NCI-H82 treated with DMSO at 0.1 percent for 48 hours (cell line): ENCODE results near the gene IST1.
A peak's percentile ranks its signal among the peaks of the same experiment; 100 is the strongest.
"Not testable (repeated sequence)": the region's sequence is repeated elsewhere in the genome, so short reads cannot be mapped to it uniquely, and the experiment has no call there.

Experiments used
- DNase-seq: peaks from one replicate; lab custom pipeline; 2025; ENCODE audit not compliant: unreplicated experiment; lab: John Stamatoyannopoulos, UW

The IST1 gene

GRCh38 chr16:71894921-71895678 lies at the start of gene IST1:
TSS of gene IST1 (plus strand) at chr16:71895531. CDS start at chr16:71915641, 20,110 bp downstream.
- DNase-seq, result peak; percentile 87

DNA sequence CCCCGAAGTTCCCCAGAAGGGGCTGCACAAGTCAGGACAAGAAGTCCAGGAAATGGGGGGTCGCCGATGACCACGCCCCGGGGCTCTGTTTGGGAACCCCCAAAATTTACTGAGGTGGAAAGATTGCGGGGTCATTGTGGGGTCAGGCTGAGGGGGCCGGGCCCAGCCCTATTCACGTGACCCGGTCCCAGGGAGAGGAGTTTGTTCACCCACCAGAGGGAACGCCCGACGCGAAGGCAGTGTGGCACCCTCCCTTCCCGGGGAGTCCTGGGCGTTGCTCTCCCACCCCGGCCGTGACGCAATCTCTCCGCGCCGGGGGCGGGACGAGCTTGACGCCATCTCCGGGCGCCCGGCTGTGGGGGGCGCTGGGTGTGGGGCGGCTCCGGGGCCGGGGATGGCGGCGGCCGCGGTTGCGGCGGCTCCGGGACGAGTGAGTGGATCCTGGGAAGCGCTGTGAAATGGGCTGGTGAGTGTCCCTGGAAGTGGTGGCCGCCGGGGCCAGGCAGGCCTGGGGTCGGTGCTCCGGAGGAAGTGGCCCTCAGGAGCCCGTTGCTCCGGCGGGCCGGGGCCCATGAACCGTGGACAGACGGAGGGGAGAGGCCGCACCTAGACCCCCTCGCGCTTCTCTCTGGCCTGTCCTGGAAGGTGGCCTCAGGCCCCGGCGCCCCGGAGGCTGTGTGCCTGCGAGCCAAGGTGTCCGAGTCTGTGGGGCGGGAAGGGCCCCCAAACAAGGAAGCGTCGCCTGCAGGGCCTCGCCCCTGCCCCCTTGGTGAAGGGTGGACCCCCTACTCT lies 49.5 kb upstream of the IST1 start, which contains the start of gene ATXN1L:
TSS of gene ATXN1L (plus strand) at position 338 of the 792 bp plus-strand sequence. CDS start 3,765 bp downstream, outside the sequence.
- DNase-seq, result peak; percentile 43

GRCh38 chr16:71846431-71846830 lies 48.9 kb upstream of the IST1 start:
- DNase-seq, result no peak

GRCh38 chr16:71847096-71847495 lies 48.2 kb upstream of the IST1 start:
- no peak for DNase-seq

GRCh38 chr16:71848622-71849021 lies 46.7 kb upstream of the IST1 start:
- no peak for DNase-seq

DNA sequence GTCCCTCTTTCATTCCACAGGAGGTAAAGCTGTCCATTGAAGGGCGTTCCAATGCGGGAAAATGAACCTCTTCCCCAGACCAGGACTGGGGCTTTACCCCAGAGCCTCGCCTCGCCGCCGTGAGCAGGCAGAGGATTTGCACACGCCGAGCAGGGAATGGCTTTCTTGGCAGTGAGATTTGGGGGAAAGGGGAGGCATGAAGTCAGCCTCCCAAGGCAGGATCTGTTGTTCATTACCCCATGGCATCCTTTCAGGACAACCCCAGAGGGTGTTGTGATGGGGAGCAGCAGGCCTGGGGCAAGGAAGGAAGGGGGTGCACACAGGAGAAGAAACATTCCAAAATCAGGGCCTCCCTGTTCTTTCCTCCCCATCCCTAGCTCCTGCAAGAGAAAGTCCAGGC lies 43.6 kb upstream of the IST1 start:
- DNase-seq, result no peak

DNA sequence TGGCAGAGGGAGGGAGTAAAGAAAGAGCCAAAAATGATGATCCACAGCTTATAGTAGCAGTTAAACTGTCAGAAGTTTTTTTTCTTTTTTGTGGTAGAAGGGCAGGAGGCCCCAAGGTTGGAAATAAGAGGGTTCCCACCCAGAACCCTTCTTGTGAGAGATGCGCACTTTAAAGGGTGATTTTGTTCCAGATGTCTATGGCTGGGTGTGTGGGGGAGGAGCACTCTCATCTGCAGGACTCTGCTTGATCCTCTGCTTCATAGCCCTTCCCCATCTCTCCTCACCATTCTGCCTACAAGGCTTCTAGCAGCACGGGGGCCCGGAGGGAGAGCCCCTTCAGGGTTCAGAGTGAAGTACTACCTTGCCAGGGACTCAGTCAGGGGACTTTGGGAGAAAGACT lies 43.2 kb upstream of the IST1 start:
- no peak for DNase-seq

- DNase-seq, result no peak
These were observed 42.8 kb upstream of the IST1 start for GRCh38 chr16:71852561-71852960.

- DNase-seq, result no peak
These were observed 41.9 kb upstream of the IST1 start for GRCh38 chr16:71853413-71853812.

DNA sequence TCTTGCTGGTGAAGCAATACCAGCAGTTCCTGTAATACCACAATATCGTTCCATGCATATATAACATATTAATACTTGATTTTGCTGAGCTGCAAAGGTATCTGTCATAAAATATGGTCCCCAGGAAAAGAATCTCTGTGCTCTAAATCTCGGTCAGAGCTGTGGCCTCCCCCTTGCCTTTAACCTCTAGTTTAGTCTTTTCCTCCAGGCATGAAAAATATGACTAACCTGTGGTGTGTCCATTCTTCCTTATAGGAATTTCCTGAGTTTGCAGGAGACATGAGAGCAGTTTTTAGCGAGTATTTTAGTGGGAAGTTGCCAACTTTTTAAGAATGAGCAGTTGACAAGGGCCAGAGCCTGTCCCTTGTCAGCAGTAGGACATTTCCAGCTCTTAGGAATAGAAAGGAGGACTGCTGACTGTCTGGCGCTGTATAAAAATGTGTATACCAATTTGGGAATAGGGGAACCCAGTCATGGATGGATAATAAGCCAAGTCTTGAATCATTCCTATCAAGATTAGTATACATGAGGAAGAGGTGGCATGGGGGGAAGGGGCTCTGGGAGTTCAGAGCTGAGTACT lies 40.9 kb upstream of the IST1 start:
- DNase-seq, result no peak

- no peak for DNase-seq
These were observed 39.2 kb upstream of the IST1 start for GRCh38 chr16:71855937-71856662.

GRCh38 chr16:71859762-71860521 lies 35.4 kb upstream of the IST1 start:
- DNase-seq, result no peak

- DNase-seq, result no peak
These were observed 31.3 kb upstream of the IST1 start for GRCh38 chr16:71863995-71864394.

- no peak for DNase-seq
These were observed 30.0 kb upstream of the IST1 start for GRCh38 chr16:71865173-71865863.

DNA sequence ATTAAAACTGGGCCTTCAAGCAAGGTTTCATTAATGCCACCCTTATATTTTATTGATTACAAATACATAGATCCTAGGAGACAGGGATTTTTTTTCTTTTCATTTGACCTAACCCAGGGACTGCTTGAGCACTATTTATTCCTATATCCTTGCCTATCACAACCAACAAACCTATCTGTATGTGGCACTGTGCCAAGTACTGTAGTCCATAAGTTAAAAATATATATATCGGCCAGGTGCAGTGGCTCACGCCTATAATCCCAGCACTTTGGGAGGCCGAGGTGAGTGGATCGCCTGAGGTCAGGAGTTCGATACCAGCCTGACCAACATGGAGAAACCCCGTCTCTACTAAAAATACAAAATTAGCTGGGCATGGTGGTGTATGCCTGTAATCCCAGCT lies 28.2 kb upstream of the IST1 start:
- DNase-seq, result not testable (repeated sequence)

DNA sequence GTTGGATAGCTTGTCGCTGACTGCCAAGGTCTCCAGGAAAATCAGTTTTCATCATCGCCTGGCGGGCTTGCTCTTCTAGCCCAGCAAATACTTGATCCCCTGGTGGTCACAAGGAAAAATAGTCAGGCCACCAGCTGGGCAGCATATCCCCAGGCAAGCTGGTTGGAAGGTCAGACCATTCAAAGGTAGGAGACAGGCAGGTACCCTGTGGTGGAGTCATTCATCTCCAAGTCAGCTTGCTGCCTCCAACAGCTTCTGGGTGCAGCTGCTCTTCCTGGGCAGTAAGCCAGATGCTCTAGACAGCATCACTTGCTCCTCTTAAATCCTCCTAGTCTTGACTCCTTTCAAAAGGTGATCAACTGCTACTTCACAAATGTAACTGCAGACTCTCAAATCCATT lies 27.4 kb upstream of the IST1 start:
- DNase-seq, result no peak

- DNase-seq, result no peak
These were observed 26.2 kb upstream of the IST1 start for GRCh38 chr16:71869089-71869488.

GRCh38 chr16:71870818-71871217 lies 24.5 kb upstream of the IST1 start:
- no peak for DNase-seq

GRCh38 chr16:71873199-71873598 lies 22.1 kb upstream of the IST1 start:
- DNase-seq, result no peak

- DNase-seq, result no peak
These were observed 16.4 kb upstream of the IST1 start for GRCh38 chr16:71878911-71879310.
